ENCODE measurements around the gene FHDC1. TPM values are rescaled to one million over a fixed set of nuclear protein-coding genes. Genes with fewer than 3 reads are reported as not detected.

Gene FHDC1
- total RNA-seq, 4 donors from 2014 or later = 4.6 to 40.4 (median 15.5) TPM

DNA sequence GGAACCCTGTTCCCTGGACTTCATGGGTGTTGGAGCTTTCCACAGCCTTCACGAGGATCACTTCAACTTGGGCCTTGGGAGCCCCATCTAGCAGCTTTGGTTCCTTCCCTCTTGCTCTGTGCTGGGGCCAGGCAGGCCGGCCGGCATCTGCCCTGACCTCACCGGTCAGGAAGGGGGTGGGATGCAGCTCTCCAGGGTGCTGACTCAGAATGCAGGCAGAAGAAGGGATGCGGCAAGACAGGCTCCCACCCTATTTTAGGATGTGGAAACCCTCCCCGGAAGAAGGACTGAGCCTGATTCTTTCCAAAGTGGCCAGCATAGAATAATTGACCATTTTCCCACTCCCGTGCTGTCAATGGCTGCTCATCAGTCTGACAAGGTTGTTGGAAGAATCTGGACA lies 47.1 kb downstream of the FHDC1 start:
- H3K4me3 ChIP-seq = no peak overlapping the region
- no peaks in the 10 kb centered on the region for H3K36me3 ChIP-seq
- no peak for DNase-seq
- intact Hi-C loops (cut with DNase I; ENCODE audit: low total_unique reads) (no loop called here), in situ Hi-C loops (cut with MboI; ENCODE audit: low pct_ligation_motif_present in 1 of 4, low pct_unique_long_range_greater_than_20kb in 1 of 4, low sequenced_read_pairs in 3 of 4) (no loop called here)
- no peaks in the 10 kb centered on the region for H3K9me3 ChIP-seq
- no peak overlapping the region for H3K27ac ChIP-seq
- TF ChIP-seq POLR2AphosphoS5 (IDR thresholded peaks at IDR 0.05) (no peak), EP300 (IDR thresholded peaks at IDR 0.05; ENCODE audit: low read depth) (no peak), POLR2A (IDR thresholded peaks at IDR 0.05) (no peak)
- TF ChIP-seq, protein P1, sequence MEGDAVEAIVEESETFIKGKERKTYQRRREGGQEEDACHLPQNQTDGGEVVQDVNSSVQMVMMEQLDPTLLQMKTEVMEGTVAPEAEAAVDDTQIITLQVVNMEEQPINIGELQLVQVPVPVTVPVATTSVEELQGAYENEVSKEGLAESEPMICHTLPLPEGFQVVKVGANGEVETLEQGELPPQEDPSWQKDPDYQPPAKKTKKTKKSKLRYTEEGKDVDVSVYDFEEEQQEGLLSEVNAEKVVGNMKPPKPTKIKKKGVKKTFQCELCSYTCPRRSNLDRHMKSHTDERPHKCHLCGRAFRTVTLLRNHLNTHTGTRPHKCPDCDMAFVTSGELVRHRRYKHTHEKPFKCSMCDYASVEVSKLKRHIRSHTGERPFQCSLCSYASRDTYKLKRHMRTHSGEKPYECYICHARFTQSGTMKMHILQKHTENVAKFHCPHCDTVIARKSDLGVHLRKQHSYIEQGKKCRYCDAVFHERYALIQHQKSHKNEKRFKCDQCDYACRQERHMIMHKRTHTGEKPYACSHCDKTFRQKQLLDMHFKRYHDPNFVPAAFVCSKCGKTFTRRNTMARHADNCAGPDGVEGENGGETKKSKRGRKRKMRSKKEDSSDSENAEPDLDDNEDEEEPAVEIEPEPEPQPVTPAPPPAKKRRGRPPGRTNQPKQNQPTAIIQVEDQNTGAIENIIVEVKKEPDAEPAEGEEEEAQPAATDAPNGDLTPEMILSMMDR (IDR thresholded peaks at IDR 0.05) = no peak
- no peaks in the 10 kb centered on the region for H3K27me3 ChIP-seq
- WGBS, 2 donors (ENCODE audit: low coverage in 1 of 2) = 58 to 80% methylated on average over 1 to 7 of the region's 7 CpGs
- no peaks in the 10 kb centered on the region for H3K4me1 ChIP-seq

DNA sequence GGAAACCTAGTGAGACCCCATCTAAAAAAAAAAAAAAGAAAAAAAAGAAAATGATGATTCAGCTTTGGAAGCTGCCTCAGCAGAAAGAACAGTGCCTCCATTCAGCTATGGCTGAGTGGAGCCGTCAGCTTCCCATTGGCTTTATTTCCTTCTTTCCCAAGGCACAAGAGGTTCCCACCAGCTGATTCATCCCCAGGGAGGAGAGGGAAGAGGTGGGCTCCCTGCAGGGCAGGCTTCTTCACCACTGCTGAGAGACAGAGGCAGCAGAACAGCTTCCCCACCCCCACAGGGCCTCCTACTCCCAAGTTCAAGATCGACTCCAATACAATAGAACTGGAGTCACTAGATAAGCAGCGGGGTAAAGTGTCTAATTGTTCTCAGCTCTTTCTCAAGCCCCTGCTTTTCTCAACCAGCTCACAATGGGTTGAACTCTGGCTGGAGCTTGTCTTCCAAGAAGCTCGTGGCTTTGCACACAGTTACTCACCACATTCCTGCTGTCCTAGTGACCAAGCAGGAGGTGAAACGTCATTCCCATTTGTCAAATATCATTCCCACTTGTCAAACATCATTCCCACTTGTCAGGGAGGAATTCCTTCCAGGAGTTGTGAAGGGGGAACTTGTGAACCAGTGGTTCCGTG lies 47.8 kb downstream of the FHDC1 start:
- in situ Hi-C loops (cut with MboI; ENCODE audit: low pct_ligation_motif_present in 1 of 4, low pct_unique_long_range_greater_than_20kb in 1 of 4, low sequenced_read_pairs in 3 of 4) = no loop called here
- DNase-seq = no peak
- Histone ChIP-seq H3K27me3 (no peaks in the 10 kb centered on the region), H3K27ac (no peak overlapping the region), H3K9me3 (no peaks in the 10 kb centered on the region), H3K4me1 (no peaks in the 10 kb centered on the region), H3K4me3 (no peak overlapping the region), H3K36me3 (no peaks in the 10 kb centered on the region)
- WGBS, 2 donors (ENCODE audit: low coverage in 1 of 2) = 67 to 73% methylated on average over 1 to 6 of the region's 6 CpGs
- intact Hi-C loops (cut with DNase I; ENCODE audit: low total_unique reads) = no loop called here
- TF ChIP-seq POLR2A (IDR thresholded peaks at IDR 0.05) (no peak), EP300 (IDR thresholded peaks at IDR 0.05; ENCODE audit: low read depth) (no peak), POLR2AphosphoS5 (IDR thresholded peaks at IDR 0.05) (no peak)
- TF ChIP-seq, protein P1 (IDR thresholded peaks at IDR 0.05) = no peak

DNA sequence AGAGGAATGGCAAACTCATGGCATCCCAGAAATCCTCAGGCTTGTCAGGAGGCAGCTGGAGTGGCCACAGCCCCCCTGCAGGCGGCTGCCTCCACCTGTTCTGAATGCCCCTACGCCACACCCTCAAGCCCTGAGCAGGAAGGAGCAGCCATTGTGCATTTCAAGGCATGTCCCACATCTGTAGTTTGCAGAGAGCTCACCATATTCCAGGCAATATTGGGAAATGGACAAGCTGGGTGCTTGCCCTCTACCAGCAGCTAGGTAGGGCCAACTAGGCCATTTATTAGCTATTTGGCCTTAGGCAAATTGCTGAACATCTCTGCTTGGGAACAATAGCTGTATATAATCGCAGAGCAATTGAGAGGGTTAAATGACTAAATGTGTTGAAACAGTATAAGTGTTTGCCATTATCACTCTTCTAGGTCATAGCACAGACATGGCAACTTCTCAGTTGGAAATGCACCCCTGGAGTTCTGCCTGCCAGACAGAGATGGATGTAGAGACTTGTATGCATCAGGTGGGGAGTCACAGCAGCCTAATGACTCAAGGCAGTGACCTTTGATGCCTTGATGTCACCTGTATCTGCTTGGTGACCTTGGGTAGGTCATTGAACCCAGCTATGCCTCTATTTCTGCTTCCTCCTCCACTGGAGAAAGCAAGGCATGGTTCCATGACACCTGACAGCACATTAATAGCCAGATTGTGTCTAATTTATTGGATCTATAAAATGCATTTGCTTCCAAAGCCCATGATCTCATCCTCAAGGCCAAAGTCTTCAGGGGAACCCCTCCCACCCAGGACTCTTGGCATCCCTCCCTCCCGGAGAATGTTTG lies 52.8 kb downstream of the FHDC1 start:
- TF ChIP-seq, protein P1 (IDR thresholded peaks at IDR 0.05) = no peak
- TF ChIP-seq POLR2AphosphoS5 (IDR thresholded peaks at IDR 0.05) (no peak), POLR2A (IDR thresholded peaks at IDR 0.05) (no peak), EP300 (IDR thresholded peaks at IDR 0.05; ENCODE audit: low read depth) (no peak)
- no peaks in the 10 kb centered on the region for H3K9me3 ChIP-seq
- in situ Hi-C loops (cut with MboI; ENCODE audit: low pct_ligation_motif_present in 1 of 4, low pct_unique_long_range_greater_than_20kb in 1 of 4, low sequenced_read_pairs in 3 of 4) = no loop called here
- H3K36me3 ChIP-seq = no peaks in the 10 kb centered on the region
- 79 to 83% methylated on average over 2 to 3 of the region's 4 CpGs for WGBS, 2 donors (ENCODE audit: low coverage in 1 of 2)
- peaks cover 0 to 6% (median 1%) of the 10 kb centered on the region in 4 donors for H3K4me1 ChIP-seq
- peak; percentile 31 for DNase-seq
- H3K27me3 ChIP-seq = no peaks in the 10 kb centered on the region
- H3K27ac ChIP-seq = no peak overlapping the region
- H3K4me3 ChIP-seq = no peak overlapping the region
- intact Hi-C loops (cut with DNase I; ENCODE audit: low total_unique reads) = no loop called here

DNA sequence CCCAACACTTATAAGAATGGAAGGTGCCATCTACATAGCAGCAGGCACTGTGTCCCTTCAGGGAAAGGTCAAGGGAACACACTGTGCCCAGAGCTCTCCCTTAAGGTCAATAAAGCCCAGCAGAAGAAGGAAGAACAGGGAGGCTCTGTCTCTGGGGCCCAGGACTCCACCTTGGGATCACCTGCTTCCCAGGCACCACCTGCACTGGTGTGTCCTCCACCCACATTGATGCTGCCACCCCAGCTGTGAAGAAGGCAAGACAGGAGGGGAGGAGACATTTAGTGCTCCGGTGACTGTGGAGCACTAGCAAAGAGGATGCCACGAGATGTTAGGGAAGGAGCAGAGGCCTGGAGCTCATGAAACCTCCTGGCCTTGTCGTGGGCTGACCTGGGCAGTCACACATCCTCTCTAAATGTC lies 53.4 kb downstream of the FHDC1 start:
- peak; percentile 50 for DNase-seq
- Histone ChIP-seq H3K9me3 (no peaks in the 10 kb centered on the region), H3K4me1 (peaks cover 0 to 6% (median 1%) of the 10 kb centered on the region in 4 donors), H3K36me3 (no peaks in the 10 kb centered on the region), H3K27me3 (no peaks in the 10 kb centered on the region), H3K27ac (peak overlapping the region in 3 of 4 donors; percentile 3 to 41 (median 35)), H3K4me3 (no peak overlapping the region)
- WGBS, 2 donors (ENCODE audit: low coverage in 1 of 2) = 13 to 90% methylated on average over 2 to 3 of the region's 3 CpGs
- in situ Hi-C loops (cut with MboI; ENCODE audit: low pct_ligation_motif_present in 1 of 4, low pct_unique_long_range_greater_than_20kb in 1 of 4, low sequenced_read_pairs in 3 of 4) (no loop called here), intact Hi-C loops (cut with DNase I; ENCODE audit: low total_unique reads) (no loop called here)
- TF ChIP-seq EP300 (IDR thresholded peaks at IDR 0.05; ENCODE audit: low read depth) = peak; percentile 86
- TF ChIP-seq POLR2AphosphoS5 (IDR thresholded peaks at IDR 0.05) = peak in 2 of 3 donors; percentile 31 to 44
- TF ChIP-seq, protein P1 (IDR thresholded peaks at IDR 0.05) = no peak

All from transverse colon (tissue), 4 donors.